Type B pancreatic cell (in vitro differentiated cells): ENCODE data around the gene CCNQ. TPM values are rescaled to one million over a fixed set of nuclear protein-coding genes. Genes with fewer than 3 reads are reported as not detected.

Experiments
- DNase-seq: peaks from one replicate; pipeline ENCODE4 v3.0.0; 2021; ENCODE audit warnings: mixed read lengths; ENCODE audit not compliant: unreplicated experiment; ENCODE audit errors: extremely low spot score
- H3K27ac Mint-ChIP-seq: 2 replicates; pipeline ENCODE4 v1.8.0; 2021; ENCODE audit warnings: mild to moderate bottlenecking, mixed read lengths
- H3K27me3 Mint-ChIP-seq: 2 replicates; pipeline ENCODE4 v1.8.0; 2021; ENCODE audit warnings: mixed read lengths
- H3K36me3 Mint-ChIP-seq: 2 replicates; pipeline ENCODE4 v1.8.0; 2021; ENCODE audit warnings: mixed read lengths
- H3K4me1 Mint-ChIP-seq: one replicate; pipeline ENCODE4 v1.8.0; 2021; ENCODE audit warnings: mixed read lengths; ENCODE audit not compliant: unreplicated experiment
- H3K4me3 Mint-ChIP-seq: 2 replicates; pipeline ENCODE4 v1.8.0; 2021; ENCODE audit warnings: mild to moderate bottlenecking, mixed read lengths
- H3K9me3 Mint-ChIP-seq: 2 replicates; pipeline ENCODE4 v1.8.0; 2021; ENCODE audit warnings: mixed read lengths
- total RNA-seq: library from RNA; stranded (reverse); gene quantifications from 2 replicates; pipeline ENCODE4 v1.2.1, GENCODE V29; 2021; ENCODE audit warnings: low replicate concordance
- TF ChIP-seq, protein P1 (sequence below): fragments of 200-600 bp; sonication (generic); conservative IDR thresholded peaks from 2 replicates; pipeline ENCODE4 v1.5.0; 2021; ENCODE audit warnings: antibody characterized with exemption, mild to moderate bottlenecking

The CCNQ gene
- total RNA-seq, 1 donor from 2014 or later = 19.0 TPM

DNA sequence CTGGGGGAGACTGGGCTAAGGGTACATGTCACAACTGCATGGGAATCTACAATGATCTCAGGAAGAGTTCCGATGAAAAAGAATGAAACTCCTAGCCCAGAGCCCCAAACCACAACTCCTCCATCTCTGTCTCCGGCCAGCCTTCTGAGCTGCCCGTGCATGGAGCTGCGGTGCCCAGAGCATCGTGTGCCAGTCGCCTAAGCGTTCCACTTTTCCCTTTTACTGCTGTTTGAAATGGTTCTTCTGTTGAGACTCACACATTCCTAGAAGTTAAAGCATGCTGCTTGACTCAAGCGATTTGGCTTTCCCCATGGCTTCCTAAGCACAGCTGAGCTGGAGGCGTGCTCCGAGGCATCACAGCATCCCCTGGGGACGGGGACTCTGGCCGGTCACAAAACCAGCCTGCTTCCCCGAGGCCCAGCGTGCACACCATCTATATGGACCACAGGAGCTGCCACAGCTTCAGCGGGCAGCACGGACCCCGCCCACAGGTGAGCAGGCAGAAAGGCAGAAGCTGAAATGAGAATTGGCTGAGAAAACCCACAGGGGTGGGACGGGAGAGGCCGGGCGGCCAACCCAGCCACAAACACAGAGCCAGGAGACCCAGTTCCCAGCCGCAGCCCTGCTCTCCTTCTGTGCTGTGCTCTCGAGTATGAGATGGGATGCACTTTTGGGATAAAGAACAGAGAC, 5.0 kb downstream of the CCNQ start:
- Mint-ChIP-seq H3K27me3 (no peaks in the 10 kb centered on the region), H3K36me3 (peaks cover 5% of the 10 kb centered on the region), H3K4me1 (no peaks in the 10 kb centered on the region), H3K4me3 (no peak overlapping the region), H3K27ac (no peak overlapping the region), H3K9me3 (no peaks in the 10 kb centered on the region)
- TF ChIP-seq, protein P1, sequence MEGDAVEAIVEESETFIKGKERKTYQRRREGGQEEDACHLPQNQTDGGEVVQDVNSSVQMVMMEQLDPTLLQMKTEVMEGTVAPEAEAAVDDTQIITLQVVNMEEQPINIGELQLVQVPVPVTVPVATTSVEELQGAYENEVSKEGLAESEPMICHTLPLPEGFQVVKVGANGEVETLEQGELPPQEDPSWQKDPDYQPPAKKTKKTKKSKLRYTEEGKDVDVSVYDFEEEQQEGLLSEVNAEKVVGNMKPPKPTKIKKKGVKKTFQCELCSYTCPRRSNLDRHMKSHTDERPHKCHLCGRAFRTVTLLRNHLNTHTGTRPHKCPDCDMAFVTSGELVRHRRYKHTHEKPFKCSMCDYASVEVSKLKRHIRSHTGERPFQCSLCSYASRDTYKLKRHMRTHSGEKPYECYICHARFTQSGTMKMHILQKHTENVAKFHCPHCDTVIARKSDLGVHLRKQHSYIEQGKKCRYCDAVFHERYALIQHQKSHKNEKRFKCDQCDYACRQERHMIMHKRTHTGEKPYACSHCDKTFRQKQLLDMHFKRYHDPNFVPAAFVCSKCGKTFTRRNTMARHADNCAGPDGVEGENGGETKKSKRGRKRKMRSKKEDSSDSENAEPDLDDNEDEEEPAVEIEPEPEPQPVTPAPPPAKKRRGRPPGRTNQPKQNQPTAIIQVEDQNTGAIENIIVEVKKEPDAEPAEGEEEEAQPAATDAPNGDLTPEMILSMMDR = no peak
- DNase-seq = no peak

DNA sequence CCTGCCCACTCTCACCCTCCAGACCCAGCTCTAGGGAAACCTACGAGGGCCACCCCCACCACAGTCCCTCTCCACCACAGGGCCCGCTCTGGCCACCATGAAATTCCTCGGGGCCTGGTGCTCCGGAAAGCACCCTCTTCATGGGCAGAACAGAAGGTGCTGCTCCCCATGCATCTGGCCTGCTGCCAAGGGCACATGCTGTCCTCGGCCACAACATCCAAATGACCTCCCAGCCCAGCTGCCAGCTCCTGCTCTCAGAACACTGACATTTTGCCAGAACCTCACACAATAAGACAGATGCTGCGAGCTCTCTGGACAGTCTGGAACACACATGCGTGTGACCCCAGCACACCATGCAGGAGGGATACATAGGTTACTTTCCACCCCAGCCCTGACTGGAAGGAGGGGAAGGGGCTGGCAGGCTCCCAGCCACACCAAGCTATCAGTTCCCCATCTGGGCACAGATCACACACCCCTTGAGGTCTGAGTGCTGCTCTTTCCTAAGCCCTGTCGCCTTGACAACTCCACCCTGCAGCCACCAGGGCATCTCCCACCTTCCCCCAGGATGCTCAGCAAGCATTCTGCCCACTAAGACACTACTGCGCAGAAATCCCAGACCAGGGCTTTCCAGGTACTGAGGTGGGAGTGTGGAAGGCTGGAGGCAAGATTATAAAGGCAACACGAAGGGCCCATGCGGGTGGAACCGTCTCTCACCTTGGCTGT, 5.8 kb downstream of the CCNQ start:
- H3K4me1 Mint-ChIP-seq = no peaks in the 10 kb centered on the region
- DNase-seq = no peak
- H3K36me3 Mint-ChIP-seq = peaks cover 5% of the 10 kb centered on the region
- no peaks in the 10 kb centered on the region for H3K27me3 Mint-ChIP-seq
- TF ChIP-seq, protein P1 = no peak
- no peak overlapping the region for H3K27ac Mint-ChIP-seq
- no peak overlapping the region for H3K4me3 Mint-ChIP-seq
- H3K9me3 Mint-ChIP-seq = no peaks in the 10 kb centered on the region

DNA sequence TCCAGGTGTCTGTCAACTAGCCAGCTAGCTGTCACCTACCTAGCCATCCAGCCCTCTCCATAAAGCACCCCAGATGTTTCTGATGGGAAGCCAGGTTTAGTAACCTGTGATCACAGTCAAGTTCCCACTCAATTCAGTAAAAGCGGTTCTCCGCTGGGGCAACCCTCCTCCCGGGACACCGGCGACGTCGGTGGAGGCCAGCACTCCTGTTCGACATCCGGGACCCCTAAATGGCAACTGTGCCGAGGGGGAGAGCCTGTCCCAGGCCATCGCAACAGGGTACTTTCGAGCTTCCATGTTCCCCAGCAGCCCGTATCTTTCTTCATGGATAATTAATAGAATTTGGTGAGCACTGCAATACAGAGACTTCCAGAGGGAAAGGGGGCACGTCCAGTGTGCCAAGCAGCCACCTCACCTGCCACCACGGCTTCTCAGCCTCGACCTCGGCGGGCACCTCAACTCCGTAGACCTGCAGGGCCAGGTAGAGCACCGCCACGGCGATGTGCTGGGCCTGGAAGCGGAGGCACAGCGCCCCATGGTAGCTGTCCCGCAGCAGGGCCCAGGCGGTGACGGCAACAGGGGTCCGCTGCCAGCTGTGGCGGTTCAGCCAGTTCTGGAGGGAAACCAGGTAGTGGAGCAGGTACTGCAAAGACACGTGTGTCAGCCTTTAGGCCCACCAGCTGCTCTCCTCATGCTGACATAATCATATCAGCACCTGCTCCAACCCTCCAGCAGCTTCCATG, 6.7 kb downstream of the CCNQ start:
- H3K27me3 Mint-ChIP-seq = no peaks in the 10 kb centered on the region
- TF ChIP-seq, protein P1 = no peak
- no peak overlapping the region for H3K4me3 Mint-ChIP-seq
- H3K9me3 Mint-ChIP-seq = no peaks in the 10 kb centered on the region
- H3K4me1 Mint-ChIP-seq = no peaks in the 10 kb centered on the region
- peaks cover 5% of the 10 kb centered on the region for H3K36me3 Mint-ChIP-seq
- no peak for DNase-seq
- H3K27ac Mint-ChIP-seq = no peak overlapping the region

DNA sequence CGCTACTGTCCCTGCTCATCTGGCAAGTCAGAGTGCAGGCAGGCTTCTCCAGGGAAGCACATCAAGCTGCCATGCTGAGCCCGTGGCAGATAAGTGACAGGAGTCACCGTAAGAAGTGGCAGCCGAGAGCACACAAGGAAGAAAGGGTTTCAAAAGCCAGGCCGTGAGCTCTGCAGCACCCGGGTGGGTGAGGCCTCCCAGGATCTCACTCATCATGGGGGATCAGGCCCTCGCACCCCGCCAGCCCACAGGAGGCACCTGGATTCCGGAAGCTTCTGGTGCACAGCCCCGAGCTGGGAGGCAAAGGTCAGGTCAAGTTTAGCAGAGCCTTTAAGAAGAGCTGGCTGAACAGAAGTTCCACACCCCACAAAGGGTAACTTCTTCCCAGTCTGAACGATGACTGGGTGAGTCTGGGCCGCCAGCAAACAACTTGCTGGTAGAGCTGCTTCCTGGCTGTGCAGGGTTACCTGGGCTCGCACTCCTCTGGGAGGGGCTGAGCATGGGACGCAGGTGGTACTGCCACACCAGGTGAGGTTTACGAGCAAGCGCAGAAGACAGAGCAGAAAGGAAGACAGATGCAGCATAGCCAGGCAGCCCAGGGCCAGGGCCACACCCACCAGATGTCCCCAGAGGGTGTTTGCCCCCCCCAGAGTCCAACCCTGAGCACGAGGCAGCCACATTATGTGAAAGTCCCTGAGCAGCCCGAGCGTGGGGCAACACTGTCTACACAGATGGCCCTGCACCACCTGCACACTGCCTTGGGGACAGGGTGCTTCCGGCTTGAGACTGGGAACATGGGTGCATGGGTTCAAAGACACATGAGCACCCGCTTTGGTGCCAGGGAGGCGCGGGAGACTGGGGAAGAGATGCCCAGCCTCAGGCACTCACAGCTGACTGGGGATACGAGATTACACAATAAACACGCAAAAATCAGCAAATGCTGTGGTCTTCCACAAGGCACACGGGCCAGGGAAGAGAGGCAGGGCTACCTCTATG, 7.7 kb downstream of the CCNQ start:
- no peaks in the 10 kb centered on the region for H3K4me1 Mint-ChIP-seq
- TF ChIP-seq, protein P1 = no peak
- H3K27me3 Mint-ChIP-seq = no peaks in the 10 kb centered on the region
- H3K36me3 Mint-ChIP-seq = peaks cover 5% of the 10 kb centered on the region
- no peak overlapping the region for H3K4me3 Mint-ChIP-seq
- no peaks in the 10 kb centered on the region for H3K9me3 Mint-ChIP-seq
- no peak for DNase-seq
- H3K27ac Mint-ChIP-seq = no peak overlapping the region
